Measurements from ENCODE around the gene SIL1.

DNA sequence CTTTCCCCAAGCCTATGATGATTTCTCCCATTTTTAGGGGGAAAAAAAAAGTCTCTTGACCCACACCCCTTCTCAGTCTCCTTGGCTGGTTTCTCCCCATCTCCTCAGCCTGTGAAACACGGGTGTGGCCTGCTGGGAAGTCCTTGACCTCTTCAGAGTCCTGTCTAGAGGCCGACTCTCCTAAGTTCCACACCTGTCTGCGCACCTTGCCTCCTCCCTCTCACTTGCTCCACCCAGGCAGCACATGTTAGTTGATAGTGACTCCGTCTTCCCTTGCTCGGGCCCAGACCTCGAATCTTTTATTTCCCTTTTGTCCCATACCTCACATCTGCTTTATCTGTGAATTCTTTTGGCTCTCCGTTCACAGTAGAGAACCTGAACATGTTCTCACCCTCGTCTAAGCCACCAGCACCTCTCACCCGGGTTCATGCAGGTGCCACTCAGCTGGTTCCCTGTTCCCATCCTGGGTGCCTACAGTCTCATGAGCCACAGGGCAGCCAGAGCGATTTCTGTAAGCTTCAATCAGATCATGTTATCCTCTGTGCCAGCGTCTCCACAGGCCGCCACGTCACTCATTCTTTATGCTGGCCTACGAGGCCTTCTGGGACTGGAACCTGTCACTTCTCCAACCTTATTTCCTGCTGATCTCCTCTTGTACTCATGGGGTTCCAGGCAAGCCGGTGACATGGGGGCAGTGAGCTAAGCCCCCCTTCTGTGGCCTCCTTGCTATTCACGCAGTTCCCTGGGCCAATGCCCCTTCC, 271.3 kb downstream of the SIL1 start:
- TF ChIP-seq, protein P1, sequence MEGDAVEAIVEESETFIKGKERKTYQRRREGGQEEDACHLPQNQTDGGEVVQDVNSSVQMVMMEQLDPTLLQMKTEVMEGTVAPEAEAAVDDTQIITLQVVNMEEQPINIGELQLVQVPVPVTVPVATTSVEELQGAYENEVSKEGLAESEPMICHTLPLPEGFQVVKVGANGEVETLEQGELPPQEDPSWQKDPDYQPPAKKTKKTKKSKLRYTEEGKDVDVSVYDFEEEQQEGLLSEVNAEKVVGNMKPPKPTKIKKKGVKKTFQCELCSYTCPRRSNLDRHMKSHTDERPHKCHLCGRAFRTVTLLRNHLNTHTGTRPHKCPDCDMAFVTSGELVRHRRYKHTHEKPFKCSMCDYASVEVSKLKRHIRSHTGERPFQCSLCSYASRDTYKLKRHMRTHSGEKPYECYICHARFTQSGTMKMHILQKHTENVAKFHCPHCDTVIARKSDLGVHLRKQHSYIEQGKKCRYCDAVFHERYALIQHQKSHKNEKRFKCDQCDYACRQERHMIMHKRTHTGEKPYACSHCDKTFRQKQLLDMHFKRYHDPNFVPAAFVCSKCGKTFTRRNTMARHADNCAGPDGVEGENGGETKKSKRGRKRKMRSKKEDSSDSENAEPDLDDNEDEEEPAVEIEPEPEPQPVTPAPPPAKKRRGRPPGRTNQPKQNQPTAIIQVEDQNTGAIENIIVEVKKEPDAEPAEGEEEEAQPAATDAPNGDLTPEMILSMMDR (IDR thresholded peaks at IDR 0.05): no peak
- TF ChIP-seq POLR2A (IDR thresholded peaks at IDR 0.05): no peak
- TF ChIP-seq POLR2AphosphoS5 (IDR thresholded peaks at IDR 0.05): no peak
- no peak for TF ChIP-seq EP300 (IDR thresholded peaks at IDR 0.05)
